Stimulated activated CD8-positive, alpha-beta memory T cell treated with anti-CD3 and anti-CD28 coated beads, Interleukin-4, amount 100 ng/mL, for 1 hour (primary cell): ENCODE measurements around the gene LOXHD1.

Experiments used
- DNase-seq, 2 donors: peaks; one replicate each; pipeline ENCODE4 v3.0.0-alpha.2; 2020; ENCODE audit warnings: low read depth in 2 of 2, low spot score in 1 of 2

The LOXHD1 gene

GRCh38 chr18:46482831-46483230 is 174.2 kb downstream of the LOXHD1 start:
- no peak for DNase-seq

DNA sequence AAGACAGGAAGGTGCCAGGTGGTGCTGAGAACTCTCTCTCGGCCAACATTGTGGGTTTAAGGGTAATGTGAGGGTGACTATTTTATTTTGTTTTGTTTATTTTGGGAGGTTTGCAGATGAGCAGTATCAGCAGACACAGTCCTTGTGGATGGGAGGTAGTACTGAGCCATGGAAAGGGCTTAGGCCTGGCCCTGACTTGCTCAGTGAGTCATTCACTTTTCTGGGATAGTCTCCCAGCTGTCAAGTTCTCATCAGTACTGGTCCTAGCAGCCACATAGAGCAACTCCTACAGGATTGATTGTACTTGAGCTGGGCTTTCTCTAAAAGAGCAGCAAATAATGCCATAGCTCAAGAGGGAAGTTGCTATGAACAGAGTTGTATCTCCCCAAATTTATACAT is 175.2 kb downstream of the LOXHD1 start:
- DNase-seq, result no peak

DNA sequence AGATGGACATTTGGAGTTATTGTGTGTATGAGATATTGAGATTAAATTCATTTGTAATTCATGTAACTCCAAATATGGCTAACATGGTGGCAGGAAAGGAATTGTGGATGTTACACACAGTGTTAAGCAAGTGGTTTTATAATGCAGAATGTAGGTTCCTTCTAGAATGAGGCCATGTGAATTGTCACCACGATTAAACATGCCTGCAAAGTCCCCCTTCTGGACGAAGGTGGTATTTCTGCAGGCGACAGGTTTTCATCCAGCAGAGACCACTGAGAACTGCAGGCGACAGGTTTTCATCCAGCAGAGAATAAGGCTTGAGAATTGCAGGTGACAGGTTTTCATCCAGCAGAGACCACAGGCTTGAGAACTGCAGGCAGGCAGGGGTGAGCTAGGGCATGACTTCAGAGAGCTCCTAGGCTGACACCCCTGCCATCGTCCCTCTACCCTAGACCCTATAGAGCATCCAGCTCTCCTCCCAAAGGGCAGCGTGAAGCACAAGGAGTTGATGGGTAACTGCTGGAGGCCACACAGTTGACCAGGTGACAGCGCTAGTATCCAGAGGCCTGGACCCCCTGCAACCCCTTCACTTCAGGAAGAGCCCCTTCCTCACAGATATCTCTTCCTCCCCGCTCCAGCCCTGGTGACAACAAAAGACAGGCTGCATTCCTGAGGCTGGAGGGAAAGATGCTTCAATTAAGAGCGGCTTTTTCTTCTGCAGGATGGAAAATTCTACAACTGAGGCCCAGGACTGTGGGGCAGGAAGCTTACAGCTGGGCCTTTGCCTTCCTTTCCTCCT is 175.8 kb downstream of the LOXHD1 start:
- DNase-seq, result no peak

- DNase-seq, result no peak
Observed at GRCh38 chr18:46480226-46480625, 176.8 kb downstream of the LOXHD1 start.

DNA sequence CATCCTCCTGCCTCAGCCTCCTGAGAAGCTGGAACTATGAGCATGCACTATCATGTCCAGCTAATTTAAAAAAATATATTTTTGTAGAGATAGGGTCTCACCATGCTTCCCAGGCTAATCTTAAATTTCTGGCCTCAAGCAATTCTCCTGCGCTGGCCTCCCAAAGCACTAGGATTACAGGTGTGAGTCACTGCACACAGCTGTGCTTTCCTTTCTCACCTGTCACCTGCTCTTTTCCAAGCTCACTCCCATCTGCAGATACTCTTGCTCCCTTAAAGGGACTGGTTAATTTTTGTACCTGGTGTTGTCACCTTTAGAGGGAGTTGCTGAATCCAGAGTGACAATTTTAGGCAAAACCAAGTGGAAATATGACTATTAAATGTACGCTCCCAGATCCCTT is 178.2 kb downstream of the LOXHD1 start:
- DNase-seq, result no peak

- DNase-seq, result no peak
Observed at GRCh38 chr18:46477425-46478011, 179.5 kb downstream of the LOXHD1 start.

GRCh38 chr18:46475390-46475752 is 181.6 kb downstream of the LOXHD1 start:
- DNase-seq, result no peak

DNA sequence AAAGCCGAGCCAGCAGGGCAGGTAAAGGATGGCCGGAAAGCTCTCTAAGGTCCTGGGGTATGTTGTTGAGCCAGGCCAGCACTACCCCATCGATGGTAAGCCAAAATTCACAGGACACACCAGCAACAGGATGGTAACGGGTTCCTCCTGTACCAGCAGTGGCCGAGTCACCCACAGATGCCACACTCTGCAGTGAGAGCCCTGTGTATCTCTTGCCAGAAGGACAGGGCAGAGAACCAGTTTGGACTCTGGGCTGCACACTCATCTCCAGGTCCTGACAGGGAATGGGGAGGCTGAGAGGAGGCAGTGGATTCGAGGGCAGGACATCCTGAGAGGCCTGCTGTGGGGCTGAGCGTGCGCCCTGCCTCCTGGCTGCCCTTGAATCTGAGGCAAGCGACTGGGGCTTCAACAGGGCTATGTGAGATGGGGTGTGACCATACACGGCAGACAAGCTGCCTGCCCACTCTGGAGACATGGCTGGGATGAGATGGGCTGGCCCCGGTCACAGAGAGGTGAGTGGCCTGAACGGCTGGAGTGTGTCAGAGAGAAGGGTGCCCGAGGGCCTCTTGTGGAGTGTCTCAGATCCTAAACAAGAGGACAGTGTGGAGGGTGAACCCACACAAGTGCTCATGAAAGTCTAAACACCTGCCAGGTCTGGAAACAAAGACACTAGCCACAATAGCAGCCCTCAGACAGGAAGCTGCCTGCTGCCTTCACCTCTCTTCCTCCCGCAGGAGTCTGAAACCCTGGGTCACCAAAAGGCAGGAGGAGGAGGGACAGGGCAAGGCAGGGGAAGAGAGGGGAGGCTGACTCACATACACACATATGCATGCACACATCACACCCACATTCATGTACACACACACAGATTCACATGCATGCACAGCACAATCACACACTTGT is 182.3 kb downstream of the LOXHD1 start:
- DNase-seq, result no peak

GRCh38 chr18:46471809-46472498 is 185.1 kb downstream of the LOXHD1 start:
- DNase-seq, result no peak

DNA sequence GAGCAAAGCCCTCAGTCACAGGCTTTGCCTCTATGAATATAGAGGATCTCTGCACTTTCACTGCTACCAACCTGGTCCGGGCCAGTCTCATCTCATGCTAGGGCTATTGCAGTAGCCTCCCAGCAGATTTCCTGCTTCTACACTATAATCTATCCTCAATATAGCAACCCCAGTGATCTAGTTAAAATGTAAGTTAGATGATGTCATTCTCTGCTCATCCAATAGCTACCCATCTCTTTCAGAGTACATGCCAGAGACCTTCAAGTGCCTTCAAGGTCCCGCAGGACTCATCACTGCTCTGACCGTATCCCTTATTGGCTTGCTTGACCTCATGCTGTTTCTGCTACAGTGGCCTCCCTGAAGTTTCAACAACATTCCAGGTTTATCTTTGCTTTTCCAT is 186.3 kb downstream of the LOXHD1 start:
- DNase-seq, result no peak

DNA sequence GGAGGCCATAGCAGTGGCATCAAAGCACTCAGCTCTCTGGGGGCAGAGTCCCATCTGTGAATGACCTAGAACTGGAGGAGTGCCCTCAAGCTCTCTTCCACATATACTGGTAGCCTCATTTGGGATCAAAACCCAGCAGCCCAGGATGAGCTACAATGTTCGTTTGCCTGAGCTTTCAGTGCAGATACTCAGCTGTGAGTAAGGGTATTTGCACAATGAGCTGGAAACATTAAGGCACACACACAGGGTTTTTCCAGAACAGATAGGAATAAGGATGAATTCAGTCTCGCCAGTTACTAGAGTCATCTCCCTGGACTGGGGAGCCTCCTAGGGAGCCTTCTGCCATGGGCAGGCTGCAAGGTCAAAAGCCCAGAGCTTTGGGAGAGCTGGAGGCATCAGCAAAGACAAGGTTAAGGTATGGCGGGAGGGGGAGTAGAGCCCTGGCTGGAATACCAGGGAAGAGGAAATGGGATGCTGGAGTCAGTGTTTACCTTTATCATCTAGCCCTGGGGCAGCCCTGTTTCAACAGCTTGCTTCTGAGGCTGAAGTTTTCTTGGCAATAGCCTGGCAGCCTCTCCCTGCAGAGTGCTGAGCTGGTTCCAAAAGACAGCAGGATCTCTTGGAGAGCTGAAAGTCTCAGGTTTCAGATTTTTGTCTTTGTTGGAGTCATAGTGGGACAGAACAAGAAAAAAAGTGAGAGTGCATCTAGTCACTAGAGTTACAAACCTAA is 187.7 kb downstream of the LOXHD1 start:
- no peak for DNase-seq

- no peak for DNase-seq
Observed at GRCh38 chr18:46468426-46469180, 188.4 kb downstream of the LOXHD1 start.

GRCh38 chr18:46466234-46467160 is 190.5 kb downstream of the LOXHD1 start:
- DNase-seq, result no peak

- DNase-seq, result no peak
Observed at GRCh38 chr18:46464926-46465655, 191.9 kb downstream of the LOXHD1 start.

GRCh38 chr18:46462523-46462922 is 194.5 kb downstream of the LOXHD1 start:
- DNase-seq, result no peak

DNA sequence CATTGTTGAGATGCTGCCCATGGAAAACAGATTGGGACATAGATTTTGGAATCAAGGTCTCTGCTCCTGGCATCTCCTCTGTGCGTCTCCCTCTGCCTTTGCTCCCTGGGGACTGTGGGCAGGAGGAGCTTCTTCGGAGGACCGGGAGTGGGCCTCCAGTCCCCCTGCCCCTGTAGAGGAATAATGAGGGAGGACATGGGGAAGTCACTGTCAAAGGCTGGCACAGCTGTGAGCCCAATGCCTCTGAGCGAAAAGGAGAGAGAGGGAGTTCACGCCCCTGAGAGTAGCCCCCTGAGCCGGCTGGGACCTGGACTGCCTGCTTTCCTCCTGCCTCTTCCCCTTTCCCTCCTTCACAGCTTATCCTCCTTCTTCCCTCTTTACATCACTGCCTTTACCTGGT is 195.0 kb downstream of the LOXHD1 start:
- DNase-seq, result no peak

- no peak for DNase-seq
Observed at GRCh38 chr18:46460754-46461153, 196.3 kb downstream of the LOXHD1 start.

DNA sequence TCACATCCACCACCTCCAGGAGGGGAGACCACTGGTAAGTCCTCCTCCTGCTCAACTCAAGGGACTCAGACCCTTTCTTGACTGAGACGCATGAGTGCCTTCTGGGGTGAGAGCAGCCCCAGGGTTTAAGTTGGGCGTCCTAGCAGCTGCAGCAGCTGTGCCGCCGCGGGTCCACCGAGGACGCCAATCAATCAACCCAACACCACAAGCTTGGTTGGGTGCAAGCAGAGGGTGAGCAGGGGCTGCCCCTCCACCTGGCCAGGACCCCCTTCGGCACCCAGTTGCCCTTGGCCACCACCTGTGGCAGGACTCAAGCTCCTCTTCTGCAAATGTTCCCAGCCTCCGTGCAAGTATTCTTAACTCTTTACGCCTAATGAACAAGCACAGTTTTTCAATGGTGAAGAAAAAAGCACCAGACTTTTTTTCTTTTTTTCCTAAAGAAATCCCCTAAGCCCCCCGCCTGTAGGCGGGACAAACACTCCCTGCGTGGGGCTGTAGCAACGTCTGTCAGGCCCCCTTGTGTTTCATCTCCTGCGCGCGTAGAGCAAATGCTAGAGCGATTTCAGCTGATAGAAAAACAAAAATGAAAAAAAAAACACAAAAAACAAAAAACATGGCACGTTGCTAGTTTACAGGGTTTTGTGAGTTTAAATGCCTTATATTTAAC is 197.1 kb downstream of the LOXHD1 start:
- DNase-seq, result no peak
